ENCODE measurements around the gene PCDHGA8.
"Not testable (repeated sequence)": the region's sequence is repeated elsewhere in the genome, so short reads cannot be mapped to it uniquely, and the experiment has no call there.

PCDHGA8 gene

GRCh38 chr5:141392429-141393198 is at the start of gene PCDHGA8:
TSS of gene PCDHGA8 (plus strand) at chr5:141392633. CDS start at chr5:141392814, 181 bp downstream.
- DNase-seq (ENCODE audit: low read depth), result no peak

DNA sequence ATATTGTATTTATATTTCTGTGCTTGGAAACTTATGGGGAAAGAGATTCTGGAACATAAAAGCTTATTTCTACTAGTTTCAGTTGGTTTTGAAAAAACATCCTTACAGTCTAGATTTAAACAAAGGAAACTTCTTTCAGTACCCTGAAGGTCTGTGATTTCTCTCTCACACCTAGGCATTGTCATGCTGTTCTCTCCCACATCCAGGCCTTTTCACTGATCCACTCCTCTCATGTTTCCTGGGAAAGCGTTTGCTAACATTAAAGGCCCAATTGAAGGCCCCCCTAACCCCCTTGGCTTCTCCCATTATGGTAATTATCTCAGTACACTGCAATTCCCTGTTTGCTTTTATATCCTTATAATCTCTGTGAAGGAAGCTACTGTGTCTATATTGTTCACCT is 49.7 kb upstream of the PCDHGA8 start:
- no peak for DNase-seq (ENCODE audit: low read depth)

DNA sequence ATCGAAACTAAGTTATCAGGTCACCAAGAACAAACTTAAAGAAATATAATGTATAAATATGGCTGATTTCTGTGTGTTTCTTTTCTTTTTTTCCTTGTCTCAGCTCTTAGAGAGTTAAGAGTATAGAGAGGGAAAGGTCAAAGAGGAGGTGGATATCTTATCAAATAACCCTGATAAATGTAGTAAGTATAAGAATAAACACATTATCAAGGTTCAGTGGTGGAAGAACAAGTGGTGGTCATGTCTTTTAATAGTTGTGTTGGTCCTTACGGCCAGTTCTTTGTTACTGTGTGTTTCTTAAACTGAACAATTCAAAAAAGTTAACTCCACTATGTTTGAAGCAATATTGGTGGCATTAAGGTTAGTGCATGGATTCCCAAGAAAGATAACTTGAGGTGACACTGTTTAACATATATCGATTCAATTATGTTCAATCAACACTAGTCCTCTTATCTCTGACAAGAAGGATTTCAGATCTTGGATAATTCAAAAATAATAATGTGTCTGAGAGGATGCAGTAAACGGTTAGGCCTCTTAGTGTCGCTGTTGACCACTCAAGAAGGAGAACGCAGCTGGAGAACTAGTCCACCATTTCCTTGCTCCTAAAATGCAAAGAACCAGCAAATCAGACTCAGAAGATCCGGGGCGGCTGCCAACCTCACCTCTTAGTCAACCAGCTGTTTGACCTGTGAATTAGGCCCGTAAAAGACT is 49.0 kb upstream of the PCDHGA8 start, which contains the start of gene PCDHGA3:
Gene PCDHGA3 (plus strand): TSS at position 588 of the 711 bp plus-strand sequence. CDS start 205 bp downstream, outside the sequence.
- DNase-seq (ENCODE audit: low read depth), result no peak

GRCh38 chr5:141343953-141344463 is 48.4 kb upstream of the PCDHGA8 start:
- DNase-seq (ENCODE audit: low read depth), result no peak

GRCh38 chr5:141345327-141345726 is 47.1 kb upstream of the PCDHGA8 start:
- no peak for DNase-seq (ENCODE audit: low read depth)

GRCh38 chr5:141346017-141346416 is 46.4 kb upstream of the PCDHGA8 start:
- not testable (repeated sequence) for DNase-seq (ENCODE audit: low read depth)

- DNase-seq (ENCODE audit: low read depth), result peak; percentile 50
Observed at GRCh38 chr5:141349917-141350619, 42.4 kb upstream of the PCDHGA8 start, which contains the start of gene PCDHGB1. TSS of gene PCDHGB1 (plus strand) at chr5:141350099. CDS start at chr5:141350261, 162 bp downstream.

DNA sequence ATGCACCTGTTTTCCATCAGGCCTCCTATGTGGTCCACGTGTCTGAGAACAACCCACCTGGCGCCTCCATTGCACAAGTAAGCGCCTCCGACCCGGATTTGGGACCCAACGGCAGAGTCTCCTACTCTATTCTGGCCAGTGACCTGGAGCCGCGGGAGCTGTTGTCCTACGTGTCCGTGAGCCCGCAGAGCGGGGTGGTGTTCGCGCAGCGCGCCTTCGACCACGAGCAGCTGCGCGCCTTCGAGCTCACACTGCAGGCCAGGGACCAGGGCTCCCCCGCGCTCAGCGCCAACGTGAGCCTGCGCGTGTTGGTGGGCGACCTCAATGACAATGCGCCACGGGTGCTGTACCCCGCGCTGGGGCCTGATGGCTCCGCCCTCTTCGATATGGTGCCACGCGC is 40.8 kb upstream of the PCDHGA8 start:
- DNase-seq (ENCODE audit: low read depth), result no peak

GRCh38 chr5:141354900-141355469 is 37.4 kb upstream of the PCDHGA8 start, which contains the start of gene PCDHGA4:
TSS of gene PCDHGA4 (plus strand) at chr5:141355021. CDS start at chr5:141355108, 87 bp downstream.
- no peak for DNase-seq (ENCODE audit: low read depth)

DNA sequence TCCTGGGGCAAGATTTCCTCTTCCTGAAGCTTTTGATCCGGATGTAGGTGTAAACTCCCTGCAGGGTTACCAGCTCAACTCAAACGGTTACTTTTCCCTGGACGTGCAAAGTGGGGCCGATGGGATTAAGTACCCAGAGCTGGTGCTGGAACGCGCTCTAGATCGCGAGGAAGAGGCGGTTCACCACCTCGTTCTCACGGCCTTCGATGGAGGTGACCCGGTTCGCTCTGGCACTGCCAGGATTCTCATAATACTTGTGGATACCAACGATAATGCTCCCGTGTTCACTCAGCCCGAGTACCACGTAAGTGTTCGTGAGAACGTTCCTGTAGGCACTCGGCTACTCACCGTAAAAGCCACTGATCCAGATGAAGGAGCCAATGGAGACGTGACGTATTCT is 36.8 kb upstream of the PCDHGA8 start:
- DNase-seq (ENCODE audit: low read depth), result no peak

DNA sequence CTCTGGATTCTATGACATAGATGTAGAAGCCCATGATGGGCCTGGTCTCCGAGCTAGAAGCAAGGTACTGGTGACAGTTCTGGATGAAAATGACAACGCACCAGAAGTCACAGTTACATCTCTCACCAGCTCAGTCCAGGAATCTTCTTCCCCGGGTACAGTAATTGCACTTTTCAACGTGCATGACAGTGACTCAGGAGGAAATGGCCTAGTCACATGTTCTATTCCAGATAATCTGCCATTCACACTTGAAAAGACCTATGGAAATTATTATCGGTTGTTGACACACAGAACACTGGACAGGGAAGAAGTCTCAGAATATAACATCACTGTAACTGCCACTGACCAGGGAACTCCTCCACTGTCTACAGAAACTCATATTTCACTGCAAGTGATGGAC is 36.3 kb upstream of the PCDHGA8 start:
- no peak for DNase-seq (ENCODE audit: low read depth)

DNA sequence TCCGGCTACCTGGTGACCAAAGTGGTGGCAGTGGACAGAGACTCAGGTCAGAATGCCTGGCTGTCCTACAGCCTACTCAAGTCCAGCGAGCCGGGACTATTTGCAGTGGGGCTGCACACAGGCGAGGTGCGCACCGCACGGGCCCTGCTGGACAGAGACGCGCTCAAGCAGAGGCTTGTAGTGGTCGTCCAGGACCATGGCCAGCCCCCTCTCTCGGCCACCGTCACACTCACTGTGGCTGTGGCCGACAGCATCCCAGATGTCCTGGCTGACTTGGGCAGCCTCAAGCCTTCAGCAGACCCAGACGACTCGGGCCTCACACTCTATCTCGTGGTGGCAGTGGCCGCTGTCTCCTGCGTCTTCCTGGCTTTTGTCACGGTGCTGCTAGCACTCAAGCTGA is 35.5 kb upstream of the PCDHGA8 start:
- DNase-seq (ENCODE audit: low read depth), result no peak

GRCh38 chr5:141359790-141360426 is 32.5 kb upstream of the PCDHGA8 start, which contains the start of gene PCDHGB2:
TSS of gene PCDHGB2 (plus strand) at chr5:141359994. CDS start at chr5:141360136, 142 bp downstream.
- DNase-seq (ENCODE audit: low read depth), result no peak

GRCh38 chr5:141360685-141361084 is 31.7 kb upstream of the PCDHGA8 start:
- DNase-seq (ENCODE audit: low read depth), result no peak

DNA sequence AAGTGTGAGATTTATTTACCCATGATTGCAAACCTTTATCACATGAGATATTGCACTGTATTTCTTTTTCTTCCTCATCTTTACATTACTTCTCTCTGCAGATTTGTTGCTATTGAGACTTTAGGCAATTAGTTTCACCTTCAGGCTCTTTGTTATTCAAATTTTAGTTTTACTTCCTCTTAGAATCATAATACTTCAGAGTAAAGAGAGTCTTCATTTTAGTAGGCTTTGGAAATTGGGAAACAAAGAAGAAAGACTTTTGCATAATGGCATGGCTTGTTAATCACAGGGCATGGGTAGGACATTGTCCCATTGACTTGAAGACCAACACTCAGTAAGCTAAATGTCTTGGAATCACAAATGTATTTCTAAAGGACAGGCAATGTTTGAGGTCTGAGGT is 29.7 kb upstream of the PCDHGA8 start:
- DNase-seq (ENCODE audit: low read depth), result no peak

DNA sequence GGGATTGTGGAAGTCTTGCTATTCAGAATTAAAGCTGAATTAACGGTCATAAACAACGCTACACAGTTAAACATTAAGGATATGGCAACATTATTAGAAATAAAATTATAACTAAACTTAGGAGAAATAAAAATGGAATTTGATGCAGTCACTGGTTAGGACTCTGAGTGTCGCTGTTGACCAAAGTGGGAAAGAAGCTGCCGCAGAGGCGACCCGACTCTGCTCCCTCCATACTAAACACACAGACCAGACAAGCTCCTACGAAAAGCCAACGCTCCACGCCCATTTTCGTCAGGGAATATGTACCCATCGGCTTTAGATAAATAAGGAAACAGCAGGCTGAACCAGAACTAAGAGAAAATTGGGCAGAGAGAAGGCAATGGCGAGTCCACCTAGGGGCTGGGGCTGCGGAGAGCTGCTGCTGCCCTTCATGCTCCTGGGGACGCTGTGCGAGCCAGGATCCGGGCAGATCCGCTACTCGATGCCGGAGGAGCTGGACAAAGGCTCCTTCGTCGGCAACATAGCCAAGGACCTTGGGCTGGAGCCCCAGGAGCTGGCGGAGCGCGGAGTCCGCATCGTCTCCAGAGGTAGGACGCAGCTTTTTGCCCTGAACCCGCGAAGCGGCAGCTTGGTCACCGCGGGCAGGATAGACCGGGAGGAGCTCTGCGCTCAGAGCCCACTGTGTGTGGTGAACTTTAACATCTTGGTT is 28.3 kb upstream of the PCDHGA8 start, which contains the start of gene PCDHGA5:
Gene PCDHGA5 (plus strand): TSS at position 211 of the 709 bp plus-strand sequence. CDS start 169 bp downstream, at position 380.
- DNase-seq (ENCODE audit: low read depth), result no peak

DNA sequence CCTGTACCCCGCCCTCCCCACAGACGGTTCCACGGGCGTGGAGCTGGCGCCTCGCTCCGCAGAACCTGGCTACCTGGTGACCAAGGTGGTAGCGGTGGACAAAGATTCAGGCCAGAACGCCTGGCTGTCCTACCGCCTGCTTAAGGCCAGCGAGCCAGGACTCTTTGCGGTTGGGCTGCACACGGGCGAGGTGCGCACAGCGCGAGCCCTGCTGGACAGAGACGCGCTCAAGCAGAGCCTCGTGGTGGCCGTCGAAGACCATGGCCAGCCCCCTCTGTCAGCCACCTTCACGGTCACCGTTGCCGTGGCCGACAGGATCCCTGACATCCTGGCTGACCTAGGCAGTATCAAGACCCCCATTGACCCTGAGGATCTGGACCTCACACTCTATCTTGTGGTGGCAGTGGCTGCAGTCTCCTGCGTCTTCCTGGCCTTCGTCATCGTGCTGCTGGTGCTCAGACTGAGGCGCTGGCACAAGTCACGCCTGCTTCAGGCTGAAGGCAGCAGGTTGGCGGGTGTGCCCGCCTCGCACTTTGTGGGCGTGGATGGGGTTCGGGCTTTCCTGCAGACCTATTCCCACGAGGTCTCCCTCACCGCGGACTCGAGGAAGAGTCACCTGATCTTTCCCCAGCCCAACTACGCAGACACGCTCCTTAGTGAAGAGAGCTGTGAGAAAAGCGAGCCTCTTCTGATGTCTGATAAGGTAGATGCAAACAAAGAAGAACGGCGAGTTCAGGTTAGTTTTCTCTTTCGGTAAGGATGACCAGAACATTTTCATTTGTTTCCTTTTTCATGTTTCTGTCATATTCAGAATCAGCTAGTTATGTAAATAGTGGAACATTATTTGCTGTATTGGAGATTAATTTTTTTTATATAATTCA is 26.2 kb upstream of the PCDHGA8 start:
- DNase-seq (ENCODE audit: low read depth), result no peak

DNA sequence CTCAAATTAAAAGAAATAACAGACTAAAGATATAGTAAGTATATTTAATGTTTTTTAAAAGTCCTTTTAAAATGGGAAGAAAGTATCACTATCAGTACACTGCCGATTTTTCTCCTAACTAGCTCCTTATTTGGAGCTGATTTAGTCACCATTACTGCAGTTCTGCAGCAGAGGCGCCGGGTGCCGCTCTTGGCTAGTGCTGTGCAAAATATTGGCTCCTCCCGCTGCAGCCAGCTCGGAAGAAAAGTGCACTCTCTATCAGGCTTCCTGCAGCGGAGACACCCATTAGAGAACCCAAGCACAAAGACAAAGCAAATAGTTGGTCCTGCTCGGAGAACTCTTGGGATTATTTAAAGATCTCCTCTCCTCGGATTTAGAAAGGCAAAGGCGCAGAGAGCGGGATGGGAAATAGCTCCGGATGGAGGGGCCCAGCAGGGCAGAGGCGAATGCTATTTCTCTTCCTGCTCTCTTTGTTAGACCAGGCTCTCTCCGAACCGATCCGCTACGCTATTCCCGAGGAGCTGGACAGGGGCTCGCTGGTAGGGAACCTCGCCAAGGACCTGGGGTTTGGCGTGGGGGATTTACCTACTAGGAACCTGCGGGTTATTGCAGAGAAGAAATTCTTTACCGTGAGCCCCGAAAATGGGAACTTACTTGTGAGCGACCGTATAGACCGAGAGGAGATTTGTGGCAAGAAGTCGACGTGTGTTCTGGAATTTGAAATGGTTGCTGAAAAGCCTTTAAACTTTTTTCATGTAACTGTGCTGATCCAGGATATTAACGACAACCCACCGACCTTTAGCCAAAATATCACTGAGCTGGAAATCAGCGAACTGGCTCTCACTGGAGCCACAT is 22.2 kb upstream of the PCDHGA8 start, which contains the start of gene PCDHGB3:
Gene PCDHGB3 (plus strand): TSS at position 249 of the 855 bp plus-strand sequence. CDS start 153 bp downstream, at position 402.
- DNase-seq (ENCODE audit: low read depth), result peak; percentile 47

All from stromal cell of bone marrow (primary cell).